Activated T-helper 17 cell treated with anti-CD3 and anti-CD28 coated beads, Interleukin-2, amount 50 U/mL, for 72 hours (primary cell): ENCODE results near the gene SEMA4G. TPM values are rescaled to one million over a fixed set of nuclear protein-coding genes. Genes with fewer than 3 reads are reported as not detected.
"Not testable (repeated sequence)": the region's sequence is repeated elsewhere in the genome, so short reads cannot be mapped to it uniquely, and the experiment has no call there.

Experiments used
- ATAC-seq: fragments of 150-1000 bp; cut with Tn5 transposase; replicated peaks from 2 replicates; pipeline ENCODE4 v1.10.0; 2021; ENCODE audit warnings: mild to moderate bottlenecking, moderate library complexity
- H3K27ac Mint-ChIP-seq: one replicate; pipeline ENCODE4 v1.8.0; 2022; ENCODE audit warnings: mixed read lengths
- H3K27me3 Mint-ChIP-seq: one replicate; pipeline ENCODE4 v1.8.0; 2022; ENCODE audit warnings: mixed read lengths
- H3K36me3 Mint-ChIP-seq: one replicate; pipeline ENCODE4 v1.8.0; 2022; ENCODE audit warnings: low read depth, mild to moderate bottlenecking, mixed read lengths
- H3K4me1 Mint-ChIP-seq: one replicate; pipeline ENCODE4 v1.8.0; 2022; ENCODE audit warnings: mixed read lengths
- H3K4me3 Mint-ChIP-seq: one replicate; pipeline ENCODE4 v1.8.0; 2022; ENCODE audit warnings: mild to moderate bottlenecking, mixed read lengths
- H3K9me3 Mint-ChIP-seq: one replicate; pipeline ENCODE4 v1.8.0; 2022; ENCODE audit warnings: mixed read lengths
- total RNA-seq, 2 donors: library from RNA; stranded (reverse); gene quantifications; one replicate each; pipeline ENCODE4 v1.2.3, GENCODE V29; 2022

The SEMA4G gene
- total RNA-seq, 2 donors from 2014 or later = 1.4 to 3.8 TPM

DNA sequence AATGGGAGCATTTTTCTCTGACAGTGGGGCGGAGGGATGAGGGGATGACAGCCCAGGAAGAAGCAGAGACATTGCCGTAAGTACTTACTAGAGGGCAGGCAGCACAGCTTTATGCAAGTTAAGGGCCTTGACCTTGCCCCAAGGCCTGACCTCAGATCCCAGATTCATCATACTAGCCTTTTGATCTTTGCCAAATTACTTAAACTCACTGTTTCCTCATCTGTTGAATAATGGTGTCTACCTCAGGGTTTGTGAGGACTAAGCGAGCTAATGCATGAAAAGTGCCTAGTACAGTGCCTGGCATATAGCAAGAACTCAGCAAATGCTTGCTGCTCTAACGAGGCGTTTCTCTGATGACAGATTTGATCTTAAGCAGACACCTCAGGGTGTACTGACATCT lies 3.5 kb upstream of the SEMA4G start:
- peaks cover 11% of the 10 kb centered on the region for H3K4me1 Mint-ChIP-seq
- no peaks in the 10 kb centered on the region for H3K27me3 Mint-ChIP-seq
- no peak for ATAC-seq
- peaks cover 47% of the 10 kb centered on the region for H3K36me3 Mint-ChIP-seq
- H3K9me3 Mint-ChIP-seq = no peaks in the 10 kb centered on the region
- no peak overlapping the region for H3K27ac Mint-ChIP-seq
- H3K4me3 Mint-ChIP-seq = no peak overlapping the region

GRCh38 chr10:100966887-100967286 lies 2.4 kb upstream of the SEMA4G start:
- H3K36me3 Mint-ChIP-seq = peaks cover 37% of the 10 kb centered on the region
- no peak for ATAC-seq
- H3K4me1 Mint-ChIP-seq = peaks cover 11% of the 10 kb centered on the region
- no peaks in the 10 kb centered on the region for H3K9me3 Mint-ChIP-seq
- H3K4me3 Mint-ChIP-seq = no peak overlapping the region
- no peaks in the 10 kb centered on the region for H3K27me3 Mint-ChIP-seq
- no peak overlapping the region for H3K27ac Mint-ChIP-seq

DNA sequence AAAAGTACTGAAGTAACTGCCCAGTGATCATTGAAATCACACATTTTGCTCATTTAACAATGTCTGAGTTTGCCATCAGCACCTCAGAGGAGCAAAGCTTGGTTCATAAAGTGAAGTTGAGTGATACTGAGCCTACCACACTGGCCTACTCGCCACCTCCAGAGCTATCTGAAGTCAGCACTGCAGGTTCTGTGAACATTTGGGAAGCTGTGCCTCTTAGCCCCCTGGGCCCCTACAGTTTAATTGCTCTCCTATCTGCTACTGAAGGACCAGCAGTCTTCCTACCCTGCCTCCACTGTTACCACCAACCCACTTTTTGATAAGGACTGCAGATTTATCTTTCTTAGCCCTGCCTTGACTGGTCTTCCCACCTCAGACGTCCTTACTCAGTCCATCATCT lies 2.0 kb upstream of the SEMA4G start:
- no peaks in the 10 kb centered on the region for H3K9me3 Mint-ChIP-seq
- ATAC-seq = no peak
- H3K4me1 Mint-ChIP-seq = peaks cover 11% of the 10 kb centered on the region
- no peak overlapping the region for H3K27ac Mint-ChIP-seq
- H3K36me3 Mint-ChIP-seq = peaks cover 32% of the 10 kb centered on the region
- no peaks in the 10 kb centered on the region for H3K27me3 Mint-ChIP-seq
- H3K4me3 Mint-ChIP-seq = no peak overlapping the region

- Mint-ChIP-seq H3K4me3 (peak overlapping the region; percentile 55), H3K9me3 (no peaks in the 10 kb centered on the region), H3K27me3 (no peaks in the 10 kb centered on the region), H3K4me1 (peaks cover 11% of the 10 kb centered on the region), H3K27ac (no peak overlapping the region), H3K36me3 (peaks cover 24% of the 10 kb centered on the region)
- no peak for ATAC-seq
These were observed 1.1 kb upstream of the SEMA4G start for GRCh38 chr10:100968062-100968736.

- Mint-ChIP-seq H3K27me3 (no peaks in the 10 kb centered on the region), H3K27ac (no peak overlapping the region), H3K4me1 (peaks cover 11% of the 10 kb centered on the region), H3K4me3 (peak overlapping the region; percentile 55), H3K36me3 (peaks cover 17% of the 10 kb centered on the region), H3K9me3 (no peaks in the 10 kb centered on the region)
- ATAC-seq = peak; percentile 13
These were observed 479 bp upstream of the SEMA4G start for GRCh38 chr10:100968863-100969186.

DNA sequence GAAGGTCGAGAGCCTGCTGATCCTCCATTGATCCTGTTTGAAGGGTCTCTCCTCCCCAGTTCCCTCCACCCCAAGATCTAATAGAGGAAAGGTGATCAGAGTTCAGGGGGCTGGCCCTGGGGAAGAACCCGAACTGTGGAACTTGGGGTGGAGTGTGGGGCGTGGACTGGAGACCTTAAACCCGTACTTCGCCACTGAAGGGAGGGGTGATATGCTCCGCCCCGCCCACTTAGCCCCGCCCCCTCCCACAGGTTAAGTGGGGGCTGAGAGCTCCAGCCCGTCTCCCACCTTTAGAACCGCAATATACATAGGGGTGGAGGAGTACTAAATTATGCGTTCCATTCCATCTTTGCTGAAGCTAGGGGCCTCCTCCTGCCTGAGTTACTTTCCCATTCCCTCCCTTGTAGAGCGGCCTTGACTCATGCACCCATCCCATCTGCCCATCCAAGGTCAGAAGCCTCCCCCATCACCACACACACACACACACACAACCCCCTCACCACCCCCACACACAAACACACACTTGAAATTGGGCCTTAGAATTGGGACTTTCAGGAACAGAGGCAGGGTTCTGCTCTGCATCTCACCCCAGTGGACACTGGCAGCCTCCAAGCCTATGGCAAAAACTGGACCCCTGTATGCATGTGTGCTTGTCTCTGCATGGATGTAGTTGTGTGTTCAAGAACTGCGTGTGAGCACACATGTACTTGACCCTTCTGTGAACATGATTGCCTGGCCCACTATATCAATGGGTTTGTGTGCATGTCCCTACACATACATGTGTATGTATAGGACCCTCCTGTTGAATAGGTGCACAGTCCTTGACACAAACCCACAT lies 991 bp downstream of the SEMA4G start:
- H3K4me1 Mint-ChIP-seq = peaks cover 11% of the 10 kb centered on the region
- no peaks in the 10 kb centered on the region for H3K9me3 Mint-ChIP-seq
- peak; percentile 36 for ATAC-seq
- no peak overlapping the region for H3K27ac Mint-ChIP-seq
- no peaks in the 10 kb centered on the region for H3K27me3 Mint-ChIP-seq
- H3K36me3 Mint-ChIP-seq = peaks cover 6% of the 10 kb centered on the region
- peak overlapping the region; percentile 55 for H3K4me3 Mint-ChIP-seq

DNA sequence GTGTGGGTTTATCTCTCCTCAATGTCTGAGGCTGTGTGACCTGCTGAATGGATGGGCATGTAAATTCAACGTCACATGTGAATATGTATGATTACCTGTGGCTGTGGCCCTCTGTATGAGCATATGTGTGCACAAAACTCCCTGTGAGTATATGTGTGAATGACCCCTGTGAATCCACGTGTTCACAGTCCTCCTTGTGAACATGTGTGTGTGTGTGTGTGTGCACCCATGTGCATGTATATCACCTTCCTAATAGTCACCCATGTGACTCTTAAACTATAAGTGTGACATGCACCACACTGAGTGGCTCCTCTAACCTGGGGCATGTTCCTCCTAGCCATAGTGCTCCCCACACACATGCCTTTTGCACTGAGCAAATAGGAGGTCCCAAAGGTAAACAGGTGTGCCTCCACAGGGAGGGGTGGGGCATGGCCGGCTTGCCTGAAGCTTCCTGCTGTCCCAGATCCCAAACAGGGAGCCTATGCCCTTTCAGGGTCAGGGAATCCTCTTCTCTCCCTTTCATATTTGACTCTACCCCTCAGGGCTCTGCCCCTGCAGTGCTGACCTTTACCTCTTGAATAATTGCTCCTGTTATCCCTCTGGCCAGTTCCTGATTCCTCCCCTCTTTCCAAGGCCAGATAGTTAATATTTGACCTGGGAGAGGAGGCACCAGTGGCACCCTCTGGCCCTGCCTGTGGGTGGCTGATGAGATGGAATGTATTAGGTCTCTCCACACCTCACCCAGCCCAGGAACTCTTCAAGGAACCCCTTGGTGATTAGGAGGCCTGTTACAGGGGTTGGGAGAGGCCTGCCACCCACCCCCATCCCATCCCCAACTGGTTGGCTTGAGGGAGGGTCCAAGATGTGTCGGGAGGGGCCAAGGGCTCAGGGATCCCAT lies 1.9 kb downstream of the SEMA4G start:
- H3K27ac Mint-ChIP-seq = no peak overlapping the region
- ATAC-seq = no peak
- H3K4me1 Mint-ChIP-seq = peaks cover 11% of the 10 kb centered on the region
- H3K27me3 Mint-ChIP-seq = no peaks in the 10 kb centered on the region
- H3K4me3 Mint-ChIP-seq = peak overlapping the region; percentile 55
- H3K9me3 Mint-ChIP-seq = no peaks in the 10 kb centered on the region
- H3K36me3 Mint-ChIP-seq = no peaks in the 10 kb centered on the region

- Mint-ChIP-seq H3K4me1 (peaks cover 11% of the 10 kb centered on the region), H3K36me3 (no peaks in the 10 kb centered on the region), H3K9me3 (no peaks in the 10 kb centered on the region), H3K4me3 (no peak overlapping the region), H3K27me3 (no peaks in the 10 kb centered on the region), H3K27ac (no peak overlapping the region)
- no peak for ATAC-seq
These were observed 3.0 kb downstream of the SEMA4G start for GRCh38 chr10:100972115-100972903.

- Mint-ChIP-seq H3K27ac (no peak overlapping the region), H3K36me3 (no peaks in the 10 kb centered on the region), H3K27me3 (no peaks in the 10 kb centered on the region), H3K9me3 (no peaks in the 10 kb centered on the region), H3K4me1 (peaks cover 6% of the 10 kb centered on the region), H3K4me3 (no peak overlapping the region)
- ATAC-seq = no peak
These were observed 3.7 kb downstream of the SEMA4G start for GRCh38 chr10:100972904-100973535.

DNA sequence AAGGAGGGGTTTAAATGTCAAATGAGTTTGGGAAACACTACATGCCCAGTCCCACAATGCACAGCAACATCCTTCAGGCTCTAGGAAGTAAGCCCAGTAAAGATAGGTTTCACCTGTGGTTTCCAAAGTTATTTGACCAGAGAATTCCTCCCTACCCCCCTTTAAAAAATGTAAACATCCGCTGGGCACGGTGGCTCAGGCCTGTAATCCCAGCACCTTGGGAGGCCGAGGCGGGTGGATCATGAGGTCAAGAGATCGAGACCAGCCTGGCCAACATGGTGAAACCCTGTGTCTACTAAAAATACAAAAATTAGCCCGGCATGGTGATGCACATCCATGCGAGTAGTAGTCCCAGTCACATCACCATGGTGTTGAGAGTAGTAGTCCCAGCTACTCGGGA lies 6.1 kb downstream of the SEMA4G start:
- not testable (repeated sequence) for H3K4me3 Mint-ChIP-seq, H3K27ac Mint-ChIP-seq, ATAC-seq, H3K36me3 Mint-ChIP-seq, H3K27me3 Mint-ChIP-seq, H3K4me1 Mint-ChIP-seq, H3K9me3 Mint-ChIP-seq

DNA sequence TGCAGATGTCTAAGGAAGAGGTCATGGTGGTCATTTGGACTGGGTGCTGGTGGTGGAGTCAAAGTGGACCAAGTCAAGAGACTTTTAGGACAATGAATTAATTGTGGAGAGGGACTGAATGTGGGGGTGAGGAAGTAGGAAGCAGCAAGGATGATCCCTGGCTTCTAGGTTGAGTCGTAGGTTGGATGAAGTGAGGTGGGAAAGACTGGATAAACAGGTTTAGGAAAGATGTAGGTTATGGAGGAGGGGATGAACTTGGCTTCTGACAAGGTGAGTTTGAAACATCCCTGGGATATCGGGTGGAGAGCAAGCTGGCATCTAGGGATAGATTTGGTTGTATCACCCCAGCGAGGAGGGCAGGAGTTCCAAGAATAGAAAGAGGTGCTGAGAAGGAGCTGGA lies 7.6 kb downstream of the SEMA4G start:
- H3K27ac Mint-ChIP-seq = no peak overlapping the region
- H3K4me3 Mint-ChIP-seq = no peak overlapping the region
- peaks cover 10% of the 10 kb centered on the region for H3K36me3 Mint-ChIP-seq
- no peaks in the 10 kb centered on the region for H3K4me1 Mint-ChIP-seq
- no peaks in the 10 kb centered on the region for H3K9me3 Mint-ChIP-seq
- ATAC-seq = no peak
- H3K27me3 Mint-ChIP-seq = no peaks in the 10 kb centered on the region

DNA sequence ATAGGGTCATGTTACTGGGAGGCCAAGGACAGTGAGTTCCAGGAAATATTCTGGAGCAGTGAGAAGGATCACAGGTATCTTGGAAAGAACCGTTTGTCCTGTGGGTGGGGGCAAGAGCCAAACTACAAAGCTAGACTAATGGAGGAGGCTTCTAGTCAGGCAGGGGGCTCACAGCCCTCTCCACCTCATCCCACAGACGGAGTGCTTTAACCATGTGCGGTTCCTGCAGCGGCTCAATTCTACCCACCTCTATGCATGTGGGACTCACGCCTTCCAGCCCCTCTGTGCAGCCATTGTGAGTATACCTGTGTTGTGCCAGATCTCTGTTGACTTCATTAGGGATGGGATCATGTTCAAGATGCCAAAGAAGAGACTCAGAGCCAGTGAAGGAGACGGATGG lies 8.1 kb downstream of the SEMA4G start:
- no peaks in the 10 kb centered on the region for H3K9me3 Mint-ChIP-seq
- H3K4me1 Mint-ChIP-seq = no peaks in the 10 kb centered on the region
- no peaks in the 10 kb centered on the region for H3K27me3 Mint-ChIP-seq
- no peak overlapping the region for H3K27ac Mint-ChIP-seq
- no peak overlapping the region for H3K4me3 Mint-ChIP-seq
- H3K36me3 Mint-ChIP-seq = peaks cover 15% of the 10 kb centered on the region
- no peak for ATAC-seq

DNA sequence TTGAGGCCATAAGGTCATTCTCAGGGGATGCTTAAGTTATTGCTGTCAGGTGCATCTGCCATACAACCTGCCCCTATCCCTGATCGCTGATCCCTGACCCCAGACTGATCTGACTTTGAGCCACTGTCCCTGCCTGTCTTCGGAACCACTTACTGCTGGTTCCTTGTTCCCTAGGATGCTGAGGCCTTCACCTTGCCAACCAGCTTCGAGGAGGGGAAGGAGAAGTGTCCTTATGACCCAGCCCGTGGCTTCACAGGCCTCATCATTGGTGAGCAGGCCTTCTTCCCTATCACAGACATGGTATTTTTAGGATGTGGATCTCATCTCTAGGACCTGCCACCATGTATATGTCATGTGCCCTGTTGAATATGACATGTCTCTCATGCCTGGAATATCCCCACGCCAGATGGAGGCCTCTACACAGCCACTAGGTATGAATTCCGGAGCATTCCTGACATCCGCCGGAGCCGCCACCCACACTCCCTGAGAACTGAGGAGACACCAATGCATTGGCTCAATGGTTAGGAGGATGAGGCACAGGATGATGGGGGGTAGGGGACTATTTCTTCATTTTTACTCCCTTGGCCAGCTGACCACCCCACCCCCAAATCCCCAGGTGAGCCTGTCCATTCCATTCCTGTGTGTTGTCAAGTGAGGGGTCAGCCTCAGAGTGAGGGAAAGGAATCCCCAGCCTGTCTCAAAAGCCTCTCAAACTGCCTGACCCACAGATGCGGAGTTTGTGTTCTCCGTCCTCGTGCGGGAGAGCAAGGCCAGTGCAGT lies 9.0 kb downstream of the SEMA4G start:
- H3K4me1 Mint-ChIP-seq = peaks cover 4% of the 10 kb centered on the region
- no peak overlapping the region for H3K4me3 Mint-ChIP-seq
- no peaks in the 10 kb centered on the region for H3K27me3 Mint-ChIP-seq
- H3K9me3 Mint-ChIP-seq = no peaks in the 10 kb centered on the region
- no peak for ATAC-seq
- H3K36me3 Mint-ChIP-seq = peaks cover 20% of the 10 kb centered on the region
- no peak overlapping the region for H3K27ac Mint-ChIP-seq
